ENCODE data around the gene PLIN3. TPM values are rescaled to one million over a fixed set of nuclear protein-coding genes. Genes with fewer than 3 reads are reported as not detected.
A peak's percentile ranks its signal among the peaks of the same experiment; 100 is the strongest.

The PLIN3 gene
- total and polyA plus RNA-seq, 11 donors, result 10.0 to 102 (median 22.9) TPM

DNA sequence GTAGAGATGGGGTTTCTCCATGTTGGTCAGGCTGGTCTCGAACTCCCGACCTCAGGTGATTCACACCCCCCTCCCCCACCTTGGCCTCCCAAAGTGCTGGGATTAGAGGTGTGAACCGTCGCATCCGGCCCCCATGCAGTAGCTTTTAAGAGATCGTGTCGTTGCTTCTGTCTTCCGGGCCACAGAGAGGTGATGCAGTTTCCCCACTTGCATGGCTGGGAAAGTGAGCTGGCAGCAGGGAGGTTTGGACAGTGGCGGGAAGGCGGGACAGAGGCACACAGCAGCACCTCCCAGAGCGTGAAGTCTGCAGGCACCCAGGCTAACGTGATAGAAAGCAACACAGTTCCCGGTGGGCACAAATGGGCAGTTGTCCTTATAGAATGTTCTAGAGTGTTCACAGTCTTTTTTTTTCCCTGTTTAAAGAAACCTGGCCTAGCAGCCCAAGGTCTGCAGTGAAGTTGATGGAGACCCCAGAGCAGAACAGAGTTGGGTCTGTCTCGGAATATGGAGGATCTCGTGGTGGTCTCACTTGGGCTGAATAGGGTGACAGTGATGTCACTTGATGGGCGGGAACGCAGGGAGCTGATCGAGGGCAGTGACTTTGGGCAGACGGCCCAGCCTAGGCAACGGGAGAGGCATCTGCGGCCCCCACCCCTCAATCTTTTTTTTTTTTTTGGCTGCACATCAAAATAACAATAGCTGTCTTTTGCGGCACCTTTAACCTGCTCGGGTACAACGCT is 46.7 kb upstream of the PLIN3 start:
- intact Hi-C loops (cut with DNase I), result loop anchor here in 5 of 10 donors (2.0 to 5.0 kb wide), 5 partner anchors 42 to 107 kb away; no protein-coding TSS in a partner anchor
- peak overlapping the region in 1 of 12 donors; percentile 65 for H3K4me3 ChIP-seq

DNA sequence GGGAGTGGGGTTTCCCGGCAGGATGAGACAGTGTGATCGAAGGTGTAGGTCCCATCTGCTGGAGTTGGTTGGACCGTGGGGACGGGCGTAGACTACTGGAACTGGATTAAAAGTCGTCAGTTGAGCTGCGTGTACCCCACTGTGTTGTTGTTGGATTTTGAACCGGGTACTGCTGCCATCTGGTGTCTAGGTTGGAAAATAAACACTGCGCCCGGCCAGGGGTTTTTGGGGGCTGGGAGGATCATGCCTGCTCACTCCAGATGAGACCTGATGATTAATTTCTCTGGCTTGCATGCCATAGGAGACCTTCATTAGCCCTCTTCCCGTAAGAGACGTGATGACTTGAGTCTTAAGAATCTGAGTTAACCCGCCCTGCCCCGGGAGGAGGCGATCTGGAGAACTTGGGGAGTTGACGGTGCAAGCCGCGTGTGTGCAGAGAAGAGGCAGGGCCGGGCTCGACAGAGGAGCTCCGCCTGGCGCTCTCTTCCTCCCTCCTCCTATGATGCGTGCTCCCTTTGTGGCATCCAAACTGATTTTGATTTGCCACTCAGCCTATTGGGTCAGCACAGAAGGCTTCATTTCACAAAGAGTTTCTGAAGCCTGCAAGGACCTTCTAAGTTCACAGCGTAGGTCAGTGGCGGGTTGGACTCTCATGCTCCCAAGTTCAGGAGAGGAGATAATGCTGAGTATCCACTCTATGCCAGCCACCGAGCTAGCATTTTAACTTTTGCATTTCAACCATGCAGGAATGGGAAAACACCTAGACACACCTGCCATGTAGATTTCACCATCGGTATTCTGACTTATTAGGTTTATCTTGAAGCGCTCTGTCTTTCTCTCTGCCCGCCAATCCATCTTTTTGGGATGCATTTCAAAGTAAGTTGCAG is 44.6 kb upstream of the PLIN3 start:
- 37 to 41% (median 39%) methylated on average over 24 to 29 of the region's 29 CpGs for WGBS, 4 donors
- Histone ChIP-seq H3K36me3 (no peaks in the 10 kb centered on the region), H3K27ac (peak overlapping the region in 1 of 12 donors; percentile 80), H3K27me3 (peaks cover 0 to 10% (median 0%) of the 10 kb centered on the region in 9 donors), H3K4me3 (peak overlapping the region in 10 of 12 donors; percentile 10 to 93 (median 68)), H3K4me1 (peaks cover 4 to 62% (median 20%) of the 10 kb centered on the region in 12 donors), H3K9me3 (no peaks in the 10 kb centered on the region)
- peak in 3 of 4 donors; percentile 51 to 66 (median 60) for ATAC-seq
- TF ChIP-seq, protein P1, sequence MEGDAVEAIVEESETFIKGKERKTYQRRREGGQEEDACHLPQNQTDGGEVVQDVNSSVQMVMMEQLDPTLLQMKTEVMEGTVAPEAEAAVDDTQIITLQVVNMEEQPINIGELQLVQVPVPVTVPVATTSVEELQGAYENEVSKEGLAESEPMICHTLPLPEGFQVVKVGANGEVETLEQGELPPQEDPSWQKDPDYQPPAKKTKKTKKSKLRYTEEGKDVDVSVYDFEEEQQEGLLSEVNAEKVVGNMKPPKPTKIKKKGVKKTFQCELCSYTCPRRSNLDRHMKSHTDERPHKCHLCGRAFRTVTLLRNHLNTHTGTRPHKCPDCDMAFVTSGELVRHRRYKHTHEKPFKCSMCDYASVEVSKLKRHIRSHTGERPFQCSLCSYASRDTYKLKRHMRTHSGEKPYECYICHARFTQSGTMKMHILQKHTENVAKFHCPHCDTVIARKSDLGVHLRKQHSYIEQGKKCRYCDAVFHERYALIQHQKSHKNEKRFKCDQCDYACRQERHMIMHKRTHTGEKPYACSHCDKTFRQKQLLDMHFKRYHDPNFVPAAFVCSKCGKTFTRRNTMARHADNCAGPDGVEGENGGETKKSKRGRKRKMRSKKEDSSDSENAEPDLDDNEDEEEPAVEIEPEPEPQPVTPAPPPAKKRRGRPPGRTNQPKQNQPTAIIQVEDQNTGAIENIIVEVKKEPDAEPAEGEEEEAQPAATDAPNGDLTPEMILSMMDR (IDR thresholded peaks at IDR 0.05), result peak; percentile 37 to 66 (median 55)
- TF ChIP-seq POLR2A (IDR thresholded peaks at IDR 0.05), result no peak
- peak in 3 of 5 donors; percentile 48 to 64 (median 52) for DNase-seq
- intact Hi-C loops (cut with DNase I), result loop anchor here (1.0 to 5.0 kb wide), 11 partner anchors 39 to 119 kb away; no protein-coding TSS in a partner anchor

More for the DNA sequence above, 46.7 kb upstream of the PLIN3 start:
- Histone ChIP-seq H3K36me3 (no peaks in the 10 kb centered on the region), H3K27ac (peak overlapping the region in 1 of 12 donors; percentile 81), H3K4me1 (peaks cover 4 to 60% (median 19%) of the 10 kb centered on the region in 12 donors), H3K9me3 (no peaks in the 10 kb centered on the region), H3K27me3 (peaks cover 0 to 6% (median 0%) of the 10 kb centered on the region in 9 donors)
- WGBS, 4 donors, result 86 to 92% (median 88%) methylated on average over 24 of the region's 24 CpGs
- ATAC-seq (no peak), DNase-seq (no peak)
- TF ChIP-seq, protein P1 (IDR thresholded peaks at IDR 0.05), result no peak
- no peak for TF ChIP-seq POLR2A (IDR thresholded peaks at IDR 0.05)

DNA sequence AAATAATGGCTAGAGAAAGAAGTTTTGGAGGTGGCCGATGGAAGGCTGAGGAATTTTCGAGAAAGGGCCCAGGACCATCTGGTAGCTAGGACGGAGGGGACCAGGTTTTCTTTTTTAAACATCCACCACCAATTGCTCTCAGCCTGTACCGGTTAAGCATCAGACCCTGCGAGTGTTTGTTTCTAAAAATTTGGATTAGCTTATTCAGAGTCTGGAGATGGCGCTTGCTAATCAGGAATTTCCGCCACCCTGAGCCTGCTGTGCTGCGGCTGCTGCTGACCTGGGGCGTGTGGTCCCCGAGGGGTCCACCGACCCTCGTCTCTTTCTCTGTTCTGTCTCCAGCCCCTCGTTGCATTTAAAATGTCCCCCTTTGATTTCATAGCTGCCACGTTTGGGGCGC is 43.8 kb upstream of the PLIN3 start:
- peak overlapping the region in 10 of 12 donors; percentile 10 to 93 (median 68) for H3K4me3 ChIP-seq
- DNase-seq (no peak), ATAC-seq (no peak)
- WGBS, 4 donors, result 46 to 53% (median 48%) methylated on average over 15 of the region's 15 CpGs
- H3K36me3 ChIP-seq, result no peaks in the 10 kb centered on the region
- TF ChIP-seq, protein P1 (IDR thresholded peaks at IDR 0.05), result no peak
- no peak for TF ChIP-seq POLR2A (IDR thresholded peaks at IDR 0.05)
- peaks cover 4 to 62% (median 20%) of the 10 kb centered on the region in 12 donors for H3K4me1 ChIP-seq
- peak overlapping the region in 1 of 12 donors; percentile 80 for H3K27ac ChIP-seq
- H3K27me3 ChIP-seq, result peaks cover 0 to 10% (median 0%) of the 10 kb centered on the region in 9 donors
- intact Hi-C loops (cut with DNase I), result loop anchor here (1.0 to 5.0 kb wide), 10 partner anchors 39 to 104 kb away; no protein-coding TSS in a partner anchor
- H3K9me3 ChIP-seq, result no peaks in the 10 kb centered on the region
